HG03097 (cell line): ENCODE measurements around the gene FNDC3B.

Source experiments
- ATAC-seq: cut with Tn5 transposase; IDR thresholded peaks from one replicate; pipeline ENCODE4 v1.9.1; 2021; ENCODE audit not compliant: unreplicated experiment, low FRiP score

Gene FNDC3B

DNA sequence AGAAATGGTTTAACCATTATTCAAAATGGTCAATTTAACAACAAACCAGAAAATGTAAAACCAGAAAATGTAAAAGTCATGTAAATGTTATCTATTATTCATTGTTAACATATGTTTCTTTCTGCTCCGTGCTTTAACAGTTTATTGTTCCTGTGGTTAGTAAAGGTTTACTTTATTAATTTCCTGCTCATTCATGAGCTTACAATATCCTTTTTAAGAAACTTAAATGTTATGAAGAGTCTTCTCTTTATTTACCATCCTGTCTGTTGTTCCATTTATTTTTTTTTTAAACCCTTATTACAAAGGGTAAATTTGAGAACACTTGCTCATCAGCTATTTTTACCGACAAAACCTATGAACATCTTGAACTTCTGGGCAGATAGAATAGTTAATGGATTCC lies 260.8 kb downstream of the FNDC3B start:
- no peak for ATAC-seq

DNA sequence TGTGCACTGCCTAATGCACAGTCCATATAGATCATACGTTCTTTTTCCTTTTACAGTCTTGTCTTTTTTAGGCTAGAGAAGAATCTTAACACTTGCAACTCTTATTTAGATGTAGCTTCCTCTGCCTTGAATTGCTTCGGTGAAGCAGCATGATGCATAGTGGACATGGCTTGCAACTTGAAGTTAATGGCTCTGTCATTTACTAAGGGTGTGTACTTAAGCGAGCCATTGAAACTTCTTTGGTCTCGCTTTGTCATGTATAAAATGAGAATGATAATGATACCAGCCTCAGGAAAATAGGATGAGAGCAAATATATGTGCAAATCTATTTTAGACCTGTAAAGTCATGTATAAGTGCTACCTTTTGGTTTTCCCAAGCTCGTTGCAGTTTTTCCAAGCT lies 261.5 kb downstream of the FNDC3B start:
- ATAC-seq = no peak

DNA sequence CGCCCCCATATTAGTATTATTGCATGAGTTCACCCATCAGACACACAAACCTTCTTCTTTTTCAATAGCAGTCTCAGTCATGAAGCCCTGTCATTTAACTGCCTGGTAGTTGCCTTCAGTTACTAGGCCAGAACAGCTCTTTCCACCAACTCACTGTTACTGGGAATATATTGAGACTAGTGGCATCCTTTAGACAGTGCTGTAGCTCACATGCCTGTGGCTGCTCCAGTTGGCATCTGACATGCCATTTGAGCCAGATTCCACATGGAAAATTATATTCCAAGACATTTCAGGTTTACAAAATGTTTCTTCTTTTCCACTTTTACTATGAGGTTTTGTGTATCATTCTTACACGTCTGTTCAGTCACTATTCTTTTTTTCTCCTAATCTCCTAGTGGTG lies 262.8 kb downstream of the FNDC3B start:
- ATAC-seq = no peak

DNA sequence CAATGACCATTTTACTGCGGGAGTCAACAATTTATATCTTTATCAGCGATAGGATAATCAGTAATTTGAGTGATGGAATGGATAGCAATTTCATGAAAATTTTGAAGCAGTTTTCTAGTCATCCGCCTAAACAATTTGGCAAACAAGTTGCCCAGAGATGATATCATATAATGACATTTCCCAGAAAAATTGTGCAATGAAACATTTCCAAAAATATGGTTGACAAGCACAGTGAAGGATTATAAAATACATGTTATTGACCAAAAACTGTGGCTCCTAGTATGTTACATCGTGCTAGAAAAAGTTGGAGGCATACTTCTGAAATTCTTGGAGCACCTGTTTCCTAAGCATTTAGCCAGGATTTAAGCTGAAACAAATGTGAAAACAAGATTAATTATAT lies 263.8 kb downstream of the FNDC3B start:
- ATAC-seq = no peak

DNA sequence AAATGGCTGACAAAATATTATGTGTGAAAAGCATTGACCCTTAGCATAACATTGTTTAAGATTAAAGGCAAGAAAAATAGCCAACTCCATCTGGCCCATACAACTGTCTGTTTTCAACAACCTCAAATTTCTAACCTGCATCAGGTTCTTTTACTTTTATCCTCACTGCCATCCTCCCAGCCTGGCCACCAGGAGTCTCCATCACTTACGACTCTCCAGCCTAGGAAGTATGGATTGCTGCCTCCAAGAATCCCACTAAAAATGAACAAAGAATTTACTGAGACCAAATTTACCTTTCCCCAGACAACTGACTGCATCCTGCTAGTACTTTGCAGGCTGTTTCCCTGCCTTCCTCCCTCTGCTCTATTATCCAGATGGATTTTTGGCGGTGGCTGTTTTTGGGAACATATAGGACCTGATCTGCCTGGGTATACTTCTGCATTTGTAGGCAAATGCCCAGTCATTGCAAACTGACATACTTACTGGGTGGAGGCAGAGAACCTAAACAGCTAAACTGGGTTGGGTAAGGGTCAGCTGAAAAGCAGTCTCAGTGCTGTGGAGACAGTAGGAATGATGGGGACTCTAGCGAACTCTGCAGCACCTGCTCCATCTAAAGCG lies 264.7 kb downstream of the FNDC3B start:
- no peak for ATAC-seq

DNA sequence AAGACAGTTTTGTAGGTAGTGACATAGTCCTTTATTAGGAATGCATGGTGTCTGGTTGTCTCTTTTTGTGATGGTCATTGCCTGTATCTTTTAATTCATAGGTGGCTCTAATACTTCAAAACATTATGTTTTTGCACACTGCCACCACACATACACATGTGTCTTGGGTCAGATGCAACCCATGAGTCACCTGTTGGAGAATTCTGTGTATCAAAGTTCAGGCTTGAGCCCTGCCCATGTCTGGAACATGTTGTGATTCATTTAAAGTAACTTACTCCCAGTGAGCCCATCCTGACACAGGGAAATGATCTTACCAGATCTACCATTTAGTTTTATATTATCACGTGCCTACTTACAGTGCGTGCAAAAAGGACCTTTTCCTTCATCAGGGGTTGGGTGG lies 266.2 kb downstream of the FNDC3B start:
- ATAC-seq = no peak

DNA sequence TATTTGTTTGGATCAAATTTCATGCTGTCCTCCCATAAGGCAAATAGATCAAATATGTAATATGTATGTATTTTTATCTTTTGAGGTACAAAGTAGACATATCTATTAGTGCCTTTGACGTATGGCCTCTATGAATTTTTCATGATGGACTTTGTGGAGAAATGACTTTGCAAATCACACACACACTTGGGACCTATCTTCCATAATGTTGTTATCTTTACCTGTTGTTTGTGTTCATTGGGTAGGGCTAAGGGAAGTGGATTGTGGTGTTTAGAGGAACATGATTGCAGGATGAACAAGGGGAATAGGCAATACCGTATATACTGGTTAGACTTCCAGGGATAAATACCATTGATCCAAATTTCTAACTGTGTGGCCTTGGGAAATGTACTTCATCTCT lies 266.6 kb downstream of the FNDC3B start:
- no peak for ATAC-seq

DNA sequence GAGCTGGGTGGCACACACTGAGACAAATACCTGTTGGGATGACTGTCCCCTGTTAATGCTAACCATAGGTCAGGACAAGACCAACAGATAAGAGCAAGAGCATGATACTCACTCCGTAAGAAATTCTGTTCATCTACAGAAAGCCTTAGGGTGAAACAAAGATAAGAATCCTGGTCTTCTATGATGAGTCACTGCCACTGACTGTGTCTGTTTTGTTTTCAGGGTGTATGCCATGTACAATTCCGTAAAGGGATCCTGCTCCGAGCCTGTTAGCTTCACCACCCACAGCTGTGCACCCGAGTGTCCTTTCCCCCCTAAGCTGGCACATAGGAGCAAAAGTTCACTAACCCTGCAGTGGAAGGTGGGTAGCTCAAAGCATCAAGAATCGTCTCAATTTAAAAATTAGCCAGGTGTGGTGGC lies 267.8 kb downstream of the FNDC3B start:
- ATAC-seq = no peak

DNA sequence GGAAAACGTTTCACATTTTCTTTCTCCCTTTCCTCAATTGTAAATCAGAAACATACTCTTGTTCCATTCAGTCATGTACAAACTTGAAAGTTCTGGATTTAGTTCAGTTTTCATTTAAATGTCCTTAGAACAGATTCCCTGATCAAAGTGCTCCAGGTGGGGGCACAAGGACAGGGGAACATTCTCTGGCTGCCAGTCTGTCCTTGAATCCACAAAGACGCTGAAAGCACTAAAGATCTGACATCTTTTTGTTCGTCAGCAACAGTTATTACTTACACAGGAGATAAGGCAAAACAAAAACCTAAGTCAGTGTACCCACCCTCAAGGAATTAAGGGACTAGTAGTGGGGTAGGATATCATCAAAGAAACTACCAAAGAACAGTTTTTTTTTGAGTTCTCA lies 269.7 kb downstream of the FNDC3B start:
- no peak for ATAC-seq

DNA sequence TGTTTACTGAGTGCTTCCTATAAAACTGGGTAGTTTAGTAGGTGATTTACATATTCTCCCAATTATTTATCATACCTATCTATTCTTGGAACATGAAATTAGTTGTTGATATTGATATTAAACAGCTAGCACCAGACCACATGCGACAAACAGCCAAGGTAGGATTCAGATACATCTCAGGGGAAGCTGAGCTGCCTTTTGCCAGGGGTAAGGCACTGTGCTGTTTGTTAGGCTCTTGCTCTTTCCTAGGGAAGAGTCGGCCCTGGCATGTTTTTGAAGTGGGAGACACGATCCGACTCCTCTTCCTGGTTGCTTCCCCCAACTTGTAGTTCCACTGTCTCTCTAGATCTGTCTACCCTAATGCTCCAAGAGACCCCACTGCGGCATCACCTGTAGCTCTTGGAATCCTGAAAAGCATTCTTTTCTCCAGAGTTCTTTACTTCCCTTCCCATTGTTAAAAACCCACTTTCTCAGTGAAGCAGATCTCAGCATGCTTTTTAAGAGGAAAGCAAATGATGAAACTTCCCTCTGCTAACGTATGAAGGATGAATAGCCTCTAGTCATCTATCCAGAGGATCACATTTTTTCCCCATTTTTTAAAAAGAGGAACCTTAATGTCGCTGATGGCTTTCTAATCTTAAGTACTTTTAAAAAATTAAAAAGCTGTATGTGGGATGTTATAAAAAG lies 270.5 kb downstream of the FNDC3B start:
- no peak for ATAC-seq

DNA sequence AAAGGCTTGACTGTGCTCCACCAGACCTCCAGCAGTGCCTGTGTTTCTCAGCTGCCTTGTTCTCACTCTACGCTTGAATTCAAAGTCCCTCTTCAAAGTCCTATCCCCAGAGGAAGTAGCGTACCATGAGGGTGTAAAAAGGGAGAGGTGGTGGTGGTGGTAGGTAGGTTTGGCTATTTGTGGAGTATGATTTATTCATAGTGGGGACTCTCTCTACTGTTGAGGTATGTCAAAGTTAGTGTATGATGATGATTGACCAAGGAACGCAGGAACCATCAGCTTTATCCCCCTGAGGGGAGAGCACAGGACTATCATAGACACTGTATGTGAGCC lies 271.0 kb downstream of the FNDC3B start:
- no peak for ATAC-seq

DNA sequence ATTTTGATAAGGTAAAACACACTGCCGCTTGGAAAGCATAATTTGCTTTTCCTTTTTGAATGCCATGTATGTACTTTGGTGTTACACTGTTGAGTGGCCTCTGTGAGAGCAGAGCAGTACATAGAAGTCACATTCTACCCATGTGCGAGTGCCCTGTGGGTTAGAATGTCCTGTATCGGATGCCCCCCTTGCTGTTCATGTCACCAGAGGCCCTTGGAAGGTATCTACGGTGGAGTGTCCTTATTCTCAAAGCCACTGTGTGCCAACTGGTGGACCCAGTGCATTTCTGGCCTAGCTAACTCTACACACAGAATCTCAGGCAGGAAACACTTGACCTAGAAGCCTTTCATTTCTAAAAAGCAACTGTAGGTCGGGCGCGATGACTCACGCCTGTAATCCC lies 271.8 kb downstream of the FNDC3B start:
- no peak for ATAC-seq

DNA sequence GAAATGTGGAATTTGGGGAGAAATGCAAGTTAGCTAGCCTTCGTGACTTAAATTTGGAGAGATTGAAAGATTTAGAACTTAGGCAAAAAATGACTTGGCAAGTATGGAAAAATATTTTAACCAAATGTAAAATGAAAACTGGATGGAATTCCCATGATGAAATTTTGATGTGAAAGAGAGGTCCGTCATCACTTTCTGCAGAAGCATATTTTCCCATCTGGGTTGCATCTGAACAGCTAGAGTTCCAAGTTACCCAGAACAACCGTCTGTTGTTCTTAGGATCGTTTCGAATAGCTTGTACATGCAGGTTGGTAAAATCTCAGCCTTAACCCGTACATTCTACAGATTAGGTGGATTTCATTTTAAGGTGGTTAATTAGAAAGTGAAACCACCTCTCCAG lies 272.6 kb downstream of the FNDC3B start:
- no peak for ATAC-seq

DNA sequence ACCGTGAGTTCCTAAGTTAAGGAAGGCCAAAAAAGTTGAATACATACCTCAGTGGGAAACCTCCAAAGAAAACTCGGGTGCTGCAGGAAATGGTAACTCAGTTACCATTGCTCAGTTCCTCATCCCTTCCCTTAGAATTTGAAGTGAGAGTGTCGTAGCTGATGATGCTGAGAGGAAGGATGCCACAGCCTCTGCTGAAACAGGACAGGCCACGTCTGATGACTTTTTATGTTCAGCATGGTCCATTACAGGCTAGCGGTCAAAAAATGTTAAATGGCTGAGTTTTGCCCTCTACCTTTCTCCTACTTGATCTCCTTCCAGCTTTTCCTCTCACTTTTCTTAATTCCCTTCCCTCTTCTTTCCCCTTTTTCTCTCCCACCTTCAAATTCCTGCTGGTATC lies 273.3 kb downstream of the FNDC3B start:
- ATAC-seq = no peak

DNA sequence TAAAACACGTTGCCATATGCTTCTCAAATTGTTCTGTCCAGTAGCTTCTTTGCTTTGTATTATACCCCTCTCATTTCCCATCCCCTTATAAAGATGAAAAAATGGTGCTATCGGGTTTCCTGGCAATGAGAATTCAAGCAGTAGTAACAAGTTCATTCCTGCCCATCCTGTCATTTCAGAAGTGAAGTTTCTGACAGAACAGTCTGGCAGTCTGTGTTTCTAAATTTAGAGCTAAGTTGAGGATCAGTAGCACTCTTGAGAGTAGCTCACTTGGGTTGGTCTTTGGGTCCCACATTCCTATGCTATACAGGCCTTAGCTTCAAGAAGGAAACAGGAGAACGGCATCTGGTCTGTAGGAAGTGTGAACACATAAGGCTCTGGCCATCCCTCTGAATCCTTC lies 274.3 kb downstream of the FNDC3B start:
- ATAC-seq = no peak

DNA sequence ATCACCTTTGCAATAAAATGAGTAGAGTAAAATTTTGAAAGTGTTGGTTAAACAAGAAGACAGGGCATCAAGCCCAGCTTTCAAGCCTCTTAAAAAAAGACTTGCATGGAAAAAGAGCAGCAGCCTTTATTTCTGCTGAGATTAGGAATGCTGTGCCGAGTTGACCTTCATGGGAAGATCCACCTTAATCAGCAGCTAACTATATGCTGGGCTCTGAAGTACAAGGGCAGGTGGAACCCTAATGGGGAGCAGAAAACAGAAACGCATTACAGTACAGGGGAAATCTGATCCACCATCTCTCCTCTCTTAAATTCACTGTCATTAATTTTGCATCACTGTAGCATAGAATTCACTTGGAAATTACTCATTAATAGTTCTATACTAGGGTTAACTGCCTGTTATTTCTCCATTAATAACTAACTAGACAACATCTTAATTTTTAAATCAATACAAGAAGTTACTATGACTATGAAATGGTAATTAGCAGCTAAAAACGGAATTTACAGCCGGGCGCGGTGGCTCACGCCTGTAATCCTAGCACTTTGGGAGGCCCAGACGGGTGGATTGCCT lies 275.3 kb downstream of the FNDC3B start:
- no peak for ATAC-seq

DNA sequence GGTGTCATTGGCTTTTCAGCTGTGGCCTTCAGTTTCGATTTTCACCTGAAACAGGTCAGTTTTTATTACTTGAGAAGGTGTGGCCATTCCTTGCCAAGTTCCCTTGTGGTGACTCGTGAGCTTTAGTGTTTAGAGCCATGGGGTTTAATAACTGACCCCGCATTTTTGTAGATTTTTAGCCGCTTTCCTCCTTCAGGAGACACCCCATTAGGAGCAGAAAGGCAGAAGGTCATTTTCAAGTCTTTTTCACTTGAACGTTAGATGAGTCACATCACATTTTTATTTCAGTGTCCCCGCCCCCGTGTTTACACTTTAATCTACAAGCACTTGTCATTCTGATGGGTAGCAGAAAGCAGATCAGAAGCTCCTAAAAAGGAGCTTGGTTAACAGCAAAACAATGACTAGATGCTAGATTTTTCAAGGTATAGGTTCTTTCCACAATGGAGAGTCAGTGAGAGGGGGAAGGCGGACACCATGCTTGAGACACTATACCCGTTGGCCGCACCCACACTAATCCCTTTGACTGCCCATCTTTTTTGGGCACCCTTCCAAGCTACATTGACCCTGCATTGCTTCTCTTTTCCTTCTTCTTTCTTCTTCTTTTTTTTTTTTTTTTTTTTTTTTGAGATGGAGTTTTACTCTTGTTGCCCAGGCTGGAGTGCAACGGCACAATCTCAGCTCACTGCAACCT lies 276.2 kb downstream of the FNDC3B start:
- ATAC-seq = no peak

DNA sequence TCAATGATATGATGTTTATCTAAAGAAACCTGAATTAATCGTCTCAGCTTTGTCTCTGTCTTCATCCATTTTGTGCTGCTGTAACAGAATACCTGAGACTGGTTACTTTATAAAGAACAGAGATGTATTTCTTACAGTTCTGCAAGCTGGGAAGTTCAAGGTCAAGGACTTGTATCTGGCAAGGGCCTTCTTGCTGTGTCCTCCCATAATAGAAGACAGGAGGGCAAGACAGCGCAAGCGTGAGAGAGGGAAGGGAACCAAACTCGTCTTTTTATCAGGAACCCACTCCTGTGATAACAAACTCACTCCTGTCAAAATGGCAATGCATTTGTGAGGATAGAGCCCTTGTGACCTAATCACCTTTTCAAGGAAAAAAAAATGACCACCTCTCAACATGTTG lies 277.4 kb downstream of the FNDC3B start:
- no peak for ATAC-seq

DNA sequence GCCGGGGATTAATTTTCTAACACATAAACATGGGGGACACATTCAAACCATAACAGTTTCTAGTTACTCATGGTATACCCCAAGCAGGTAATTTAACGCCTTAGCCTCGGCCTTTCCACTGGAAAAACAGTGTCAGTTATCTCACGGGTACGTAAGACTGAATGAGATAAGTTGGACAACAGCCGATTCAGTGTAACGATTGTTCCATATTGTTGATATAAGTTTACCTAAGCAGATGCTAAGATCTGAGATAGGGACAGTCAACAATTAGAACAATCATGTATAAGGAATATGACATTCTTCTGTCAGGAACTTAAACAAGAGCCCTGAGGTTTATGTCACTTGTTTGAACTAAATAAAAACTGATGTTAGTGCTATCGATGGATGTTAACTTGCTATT lies 278.1 kb downstream of the FNDC3B start:
- ATAC-seq = no peak

DNA sequence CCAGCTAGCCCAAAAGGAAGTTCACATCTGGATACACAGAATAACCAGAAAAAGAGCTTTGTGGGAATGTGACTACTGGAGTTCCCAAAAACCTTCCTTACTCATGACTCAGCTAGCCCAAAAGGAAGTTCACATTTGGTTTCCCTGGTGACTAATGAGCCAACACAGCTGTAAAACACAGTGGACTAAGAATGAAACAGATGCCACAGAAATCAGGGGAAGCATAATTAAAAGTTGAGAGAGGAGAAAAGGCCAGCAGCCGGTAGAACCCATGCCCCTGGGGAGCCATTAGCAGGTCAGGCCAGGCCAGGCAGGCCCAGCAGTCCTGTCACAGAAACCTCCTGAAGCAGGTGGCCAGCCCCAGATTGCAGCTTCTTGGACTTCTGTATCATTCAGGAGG lies 278.6 kb downstream of the FNDC3B start:
- no peak for ATAC-seq

DNA sequence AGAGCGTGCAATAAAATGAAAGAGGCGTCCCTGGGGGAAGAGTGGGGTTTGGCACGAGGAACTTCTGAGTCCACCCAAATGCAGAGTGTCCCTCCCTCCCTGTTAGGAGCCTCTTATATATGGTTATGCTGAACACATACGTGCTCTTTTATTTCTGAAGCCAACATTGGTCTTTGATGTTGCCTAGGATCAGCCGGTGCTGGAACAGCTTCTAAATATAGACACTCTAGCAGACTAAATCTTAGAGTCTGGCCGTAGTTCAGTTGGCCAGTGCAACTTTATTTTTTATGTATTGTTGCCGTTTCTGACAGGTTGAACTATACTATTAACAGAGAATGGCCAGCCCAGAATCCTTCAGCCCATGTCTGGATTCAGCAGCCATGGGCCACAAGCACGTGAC lies 280.2 kb downstream of the FNDC3B start:
- no peak for ATAC-seq

DNA sequence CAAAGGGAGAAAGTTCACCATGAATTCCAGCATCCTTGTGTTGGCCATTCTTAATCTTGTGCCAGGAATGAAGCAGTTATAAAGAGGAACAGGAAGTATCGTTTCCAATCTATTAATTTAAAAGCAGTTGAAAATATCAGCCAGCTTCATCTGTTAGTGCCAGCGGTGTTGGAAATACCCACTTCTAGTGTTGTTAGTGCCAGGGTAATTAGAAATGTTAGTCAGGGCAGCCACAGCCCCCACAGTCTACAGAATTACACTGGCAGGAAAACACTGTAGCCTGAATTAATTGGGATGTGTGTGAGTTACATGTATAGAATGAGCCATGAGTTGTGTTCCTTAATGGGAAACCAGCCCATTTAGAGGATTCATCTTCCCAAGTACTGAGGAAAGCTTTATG lies 281.1 kb downstream of the FNDC3B start:
- no peak for ATAC-seq
